GM11168 (cell line): ENCODE measurements around the gene TMEM171.

Experiments used
- in situ Hi-C: fragments of 300-500 bp; cut with MboI; formaldehyde crosslinking; loops from one replicate; pipeline ENCODE4 v1.12.0; 2022; ENCODE audit warnings: low sequenced_read_pairs; ENCODE audit not compliant: unreplicated experiment

The TMEM171 gene, protein sequence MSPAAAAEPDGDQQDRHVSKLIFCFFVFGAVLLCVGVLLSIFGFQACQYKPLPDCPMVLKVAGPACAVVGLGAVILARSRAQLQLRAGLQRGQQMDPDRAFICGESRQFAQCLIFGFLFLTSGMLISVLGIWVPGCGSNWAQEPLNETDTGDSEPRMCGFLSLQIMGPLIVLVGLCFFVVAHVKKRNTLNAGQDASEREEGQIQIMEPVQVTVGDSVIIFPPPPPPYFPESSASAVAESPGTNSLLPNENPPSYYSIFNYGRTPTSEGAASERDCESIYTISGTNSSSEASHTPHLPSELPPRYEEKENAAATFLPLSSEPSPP

DNA sequence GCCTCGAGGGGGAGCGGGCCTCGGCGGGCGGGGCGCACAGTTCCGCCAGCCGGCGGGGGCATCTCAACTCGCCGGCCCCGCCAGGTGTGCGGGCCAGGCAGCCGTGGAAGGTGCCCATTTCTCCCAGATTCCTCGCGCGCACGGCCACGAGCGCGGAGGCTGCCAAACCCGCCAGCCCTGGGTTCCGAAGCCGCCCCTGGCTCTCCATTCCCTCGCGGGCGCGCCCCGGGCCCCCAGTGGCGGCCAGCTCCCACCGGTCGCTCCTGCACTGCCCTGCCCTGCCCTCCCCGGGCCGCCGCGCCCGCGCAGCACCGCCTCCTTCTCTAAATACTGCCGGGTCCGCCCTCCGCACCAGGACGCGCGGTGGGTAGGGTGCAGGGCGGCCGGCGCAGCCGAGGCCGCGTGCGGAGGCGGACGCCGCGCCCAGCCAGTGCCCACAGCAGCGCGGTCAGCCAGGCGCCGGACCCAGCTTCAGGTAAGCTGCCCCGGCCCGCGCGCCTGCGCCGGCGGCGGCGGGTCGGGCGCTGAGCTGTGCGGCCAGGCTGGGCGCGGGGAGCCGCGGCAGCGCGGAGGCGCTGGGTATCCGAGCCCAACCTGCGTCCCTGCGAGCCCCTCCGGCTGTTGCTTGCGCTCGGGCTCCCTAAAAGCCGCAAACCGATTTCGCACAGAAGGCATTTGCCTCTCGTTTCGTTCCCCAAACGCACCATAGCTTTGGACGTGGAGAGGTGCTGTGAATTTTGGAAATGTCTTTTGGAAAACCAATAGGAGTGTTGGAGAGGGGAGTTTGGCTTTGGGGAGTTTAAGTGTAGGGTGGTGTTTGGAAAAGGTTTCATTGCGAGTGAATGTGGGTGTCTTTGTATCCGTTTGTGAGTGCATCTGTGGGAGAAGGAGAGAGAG lies at the start of gene TMEM171:
Gene TMEM171, plus strand, starts transcription at position 354 of the 897 bp plus-strand sequence. CDS start 2,799 bp downstream, outside the sequence.
- in situ Hi-C loops: no loop called here

DNA sequence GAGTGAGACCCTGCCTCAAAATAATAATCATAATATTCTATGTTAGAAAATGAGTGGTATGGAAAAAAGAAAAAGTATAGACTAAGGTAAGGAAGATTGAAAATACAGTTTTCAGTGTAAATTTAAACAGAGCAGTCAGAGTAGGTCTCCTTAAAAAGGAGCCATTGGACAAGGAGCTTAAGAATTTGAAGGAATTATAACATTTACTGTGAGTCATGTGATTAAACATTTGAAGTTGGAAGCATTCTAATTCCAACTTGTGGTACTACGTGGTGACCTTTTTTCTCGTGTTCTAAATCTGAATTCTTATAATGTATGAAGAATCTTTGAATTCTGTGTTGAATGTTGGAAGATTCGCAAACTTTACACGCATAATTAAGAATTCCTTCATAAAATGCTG lies 39.3 kb upstream of the TMEM171 start:
- in situ Hi-C loops: no loop called here

DNA sequence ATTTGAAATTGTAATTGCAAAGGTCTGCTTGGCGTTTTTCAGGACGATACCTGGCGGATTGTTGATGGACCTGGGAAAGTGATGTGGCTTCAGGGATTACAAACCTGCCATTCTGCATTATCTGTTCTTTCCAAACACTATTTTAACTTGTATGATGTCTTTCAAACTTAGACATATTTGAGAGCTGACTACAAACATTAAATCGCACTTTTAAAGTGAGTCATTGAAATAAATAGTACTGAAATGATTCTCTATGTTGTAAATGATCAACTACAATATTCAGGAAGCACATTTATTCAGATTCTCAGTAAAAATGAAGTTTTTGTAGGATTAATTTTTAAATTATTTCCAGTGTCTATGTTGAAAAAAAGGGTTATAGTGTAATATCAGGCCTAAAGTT lies 32.3 kb upstream of the TMEM171 start:
- in situ Hi-C loops: no loop called here

DNA sequence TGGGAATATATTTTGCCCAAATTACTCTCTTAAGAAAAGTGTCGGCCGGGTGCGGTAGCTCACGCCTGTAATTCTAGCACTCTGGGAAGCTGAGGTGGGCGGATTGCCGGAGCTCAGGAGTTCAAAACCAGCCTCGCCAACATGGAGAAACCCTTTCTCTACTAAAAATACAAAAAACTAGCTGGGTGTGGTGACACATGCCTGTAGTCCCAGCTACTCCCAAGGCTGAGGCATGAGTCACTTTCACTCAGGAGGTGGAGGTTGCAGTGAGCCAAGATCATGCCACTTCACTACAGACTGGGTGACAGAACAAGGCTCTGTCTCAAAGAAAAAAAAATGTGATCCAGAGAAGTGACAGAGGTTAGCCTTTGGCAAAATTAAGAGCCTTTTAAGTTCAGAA lies 26.4 kb upstream of the TMEM171 start:
- in situ Hi-C loops: loop anchor here (10.0 kb wide), 1 partner anchor 101 kb away; no protein-coding TSS in a partner anchor

DNA sequence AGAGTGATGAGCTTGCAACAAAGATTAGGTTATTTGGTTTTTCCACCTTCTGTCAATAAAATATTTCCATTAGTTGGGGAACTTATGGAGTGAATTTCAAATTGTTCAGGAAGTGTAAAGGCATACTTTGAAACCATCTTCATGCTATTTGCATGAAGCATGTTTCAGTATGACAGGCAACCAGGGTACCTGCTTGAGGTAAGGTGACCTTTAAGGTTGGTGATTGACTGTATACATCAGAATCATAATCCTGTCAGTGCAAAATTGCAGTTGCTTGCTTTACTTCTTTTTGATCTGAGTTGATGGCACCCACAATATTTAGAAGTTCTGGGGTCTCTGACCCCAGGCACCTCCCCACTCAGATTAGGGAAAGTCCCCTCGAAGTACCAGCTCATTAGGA lies 26.0 kb upstream of the TMEM171 start:
- in situ Hi-C loops: loop anchor here (10.0 kb wide), 1 partner anchor 100 kb away; no protein-coding TSS in a partner anchor

DNA sequence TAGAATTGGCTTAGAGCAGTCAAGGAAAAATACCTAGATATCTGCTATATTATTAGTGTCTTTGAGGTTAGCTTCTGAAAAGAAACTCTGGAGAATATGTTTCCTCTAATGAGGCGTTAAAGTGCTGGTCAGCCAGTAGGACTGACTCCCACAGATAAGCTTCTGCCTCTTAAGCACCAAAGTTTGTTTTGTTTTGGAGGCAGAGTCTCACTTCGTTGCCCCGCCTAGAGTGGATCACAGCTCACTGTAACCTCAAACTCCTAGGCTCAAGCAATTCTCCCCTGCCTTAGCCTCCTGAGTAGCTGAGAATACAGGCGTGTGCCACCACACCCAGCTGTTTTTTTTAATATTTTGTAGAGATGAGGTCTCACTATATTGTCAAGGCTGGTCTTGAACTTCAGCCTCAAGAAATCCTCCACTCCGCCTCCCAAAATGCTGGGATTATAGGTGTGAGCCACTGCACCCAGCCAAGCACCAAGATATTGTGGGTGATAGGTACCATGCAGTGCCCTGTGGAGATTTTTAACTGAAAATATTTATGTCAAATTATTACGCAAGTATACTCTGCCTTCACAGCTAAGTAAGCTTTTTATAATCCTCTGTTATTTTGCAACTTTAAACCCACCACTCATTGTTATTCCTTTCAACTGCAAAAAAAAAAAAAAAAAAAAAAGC lies 24.7 kb upstream of the TMEM171 start:
- in situ Hi-C loops: loop anchor here (10.0 kb wide), 1 partner anchor 99 kb away; no protein-coding TSS in a partner anchor

DNA sequence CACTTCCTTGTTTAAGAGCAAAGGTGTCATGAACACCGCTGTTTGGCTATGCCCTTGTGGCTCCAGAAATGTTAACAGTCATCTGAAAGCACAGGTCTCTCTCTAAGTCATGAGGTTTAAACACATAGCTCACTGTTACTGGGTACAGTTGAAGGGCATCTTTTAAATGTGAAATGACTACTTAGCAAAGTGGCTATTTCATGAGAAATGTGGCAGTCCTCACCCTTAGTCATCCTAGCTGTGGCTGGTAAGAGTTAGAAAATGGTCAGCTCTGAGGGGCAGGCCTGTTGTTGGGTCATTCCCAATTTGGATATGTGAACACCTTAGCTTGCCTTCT lies 24.2 kb upstream of the TMEM171 start:
- in situ Hi-C loops: loop anchor here (10.0 kb wide), 1 partner anchor 99 kb away; no protein-coding TSS in a partner anchor

DNA sequence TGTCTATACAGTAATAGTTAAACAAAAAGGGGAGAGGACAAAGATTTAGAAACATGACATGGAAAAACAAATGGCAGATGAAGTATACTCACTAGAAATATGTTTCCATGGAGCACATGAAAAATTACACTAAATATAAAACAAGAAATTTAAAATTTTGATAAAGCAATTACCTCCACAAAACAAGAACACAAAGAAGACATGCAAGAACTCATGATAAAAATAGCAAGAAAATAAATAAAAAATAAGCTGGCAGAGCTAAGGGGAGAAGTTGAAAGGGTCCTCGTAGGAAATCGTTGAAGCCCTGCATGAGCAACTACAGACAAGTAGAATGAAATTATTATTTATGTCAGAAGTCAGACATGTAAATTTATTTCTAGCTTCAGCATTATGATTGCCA lies 22.6 kb upstream of the TMEM171 start:
- in situ Hi-C loops: loop anchor here (10.0 kb wide), 1 partner anchor 97 kb away; no protein-coding TSS in a partner anchor

DNA sequence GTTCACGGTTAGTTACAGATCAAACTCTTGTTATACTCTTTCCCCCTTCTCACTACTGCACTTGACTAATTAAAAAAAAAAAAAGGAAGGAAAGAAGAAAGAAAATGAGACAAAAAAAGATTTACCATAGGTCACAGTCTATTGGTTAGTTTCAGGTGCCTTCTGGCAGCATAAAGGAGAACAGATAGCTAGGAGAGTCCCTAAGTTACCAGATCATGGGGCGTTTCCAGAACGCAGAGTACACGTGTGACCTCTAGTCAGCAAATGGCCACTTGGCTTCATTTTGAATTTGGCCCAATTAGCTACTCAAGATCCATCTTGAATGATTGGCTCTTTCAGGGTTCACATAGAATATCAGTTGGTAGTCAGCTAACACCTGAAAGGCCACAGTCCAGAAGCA lies 20.3 kb upstream of the TMEM171 start:
- in situ Hi-C loops: no loop called here

DNA sequence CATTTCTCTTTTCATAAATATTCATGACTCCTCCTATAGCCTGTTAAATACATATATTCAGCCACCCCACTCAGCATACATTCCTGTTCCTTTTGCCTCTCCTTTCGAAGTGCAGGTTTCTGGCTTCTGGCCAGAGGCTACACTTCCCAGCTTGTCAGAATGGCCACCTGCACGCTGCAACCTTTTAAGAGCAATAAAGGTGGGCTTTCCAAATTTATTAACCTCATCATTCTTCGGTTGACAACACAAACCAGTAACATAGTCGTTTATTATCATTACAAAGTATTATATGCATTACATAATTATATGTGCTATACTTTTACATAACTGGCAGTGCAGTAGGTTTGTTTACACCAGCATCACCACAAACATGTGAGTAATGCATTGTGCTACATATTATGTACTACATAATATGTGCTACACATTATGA lies 16.5 kb upstream of the TMEM171 start:
- in situ Hi-C loops: no loop called here

DNA sequence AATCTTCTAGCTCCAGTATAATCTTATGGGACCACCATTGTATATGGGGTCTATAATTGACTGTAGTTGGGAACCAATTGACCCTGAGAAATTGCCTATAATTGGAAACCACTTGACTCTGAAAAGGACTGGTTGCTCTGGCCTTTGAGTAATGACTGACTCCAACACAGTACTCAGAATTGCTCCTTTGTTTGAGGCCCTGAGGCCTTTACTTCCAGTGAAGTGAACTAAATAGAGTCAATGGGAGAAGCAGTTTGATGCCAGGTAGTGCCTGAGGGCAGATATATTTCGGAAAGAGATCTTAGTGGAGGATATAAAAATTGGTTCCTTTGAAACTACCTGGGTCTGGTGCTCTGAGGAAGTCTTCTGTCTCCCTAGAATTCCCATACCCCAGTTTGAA lies 16.0 kb upstream of the TMEM171 start:
- in situ Hi-C loops: no loop called here

DNA sequence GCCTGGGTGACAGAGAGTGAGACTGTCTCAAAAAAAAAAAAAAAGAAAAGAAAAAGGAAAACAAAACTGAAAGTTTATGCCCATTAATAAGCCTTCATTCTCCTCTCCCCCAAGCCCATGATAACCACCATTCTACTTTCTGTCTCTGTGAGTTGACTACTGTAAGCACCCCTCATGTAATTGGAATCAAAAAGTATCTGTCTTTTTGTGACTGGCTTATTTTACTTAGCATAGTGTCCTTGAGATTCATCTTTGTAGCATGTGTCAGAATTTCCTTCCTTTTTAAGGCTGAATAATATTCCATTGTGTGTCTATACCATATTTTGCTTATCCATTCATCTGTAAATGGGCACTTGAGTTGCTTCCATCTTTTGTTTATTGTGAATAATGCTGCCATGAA lies 14.0 kb upstream of the TMEM171 start:
- in situ Hi-C loops: no loop called here

DNA sequence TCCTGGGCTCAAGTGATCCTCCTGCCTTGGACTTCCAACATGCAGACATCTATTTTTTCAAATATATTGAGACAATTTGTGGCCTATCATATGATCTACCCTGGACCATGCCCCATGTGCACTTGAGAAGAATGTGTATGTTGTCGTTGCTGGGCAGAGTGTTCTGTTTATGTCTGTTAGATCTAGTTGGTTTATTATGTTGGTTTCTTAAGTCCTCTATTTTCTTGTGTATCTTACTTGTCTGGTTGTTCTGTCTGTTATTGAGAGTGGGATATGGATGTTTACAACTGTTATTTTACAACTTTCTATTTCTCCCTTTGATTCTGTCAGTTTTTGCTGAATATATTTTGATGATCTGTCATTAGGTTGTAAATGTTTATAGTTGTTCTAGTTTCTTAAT lies 10.2 kb upstream of the TMEM171 start:
- in situ Hi-C loops: no loop called here

DNA sequence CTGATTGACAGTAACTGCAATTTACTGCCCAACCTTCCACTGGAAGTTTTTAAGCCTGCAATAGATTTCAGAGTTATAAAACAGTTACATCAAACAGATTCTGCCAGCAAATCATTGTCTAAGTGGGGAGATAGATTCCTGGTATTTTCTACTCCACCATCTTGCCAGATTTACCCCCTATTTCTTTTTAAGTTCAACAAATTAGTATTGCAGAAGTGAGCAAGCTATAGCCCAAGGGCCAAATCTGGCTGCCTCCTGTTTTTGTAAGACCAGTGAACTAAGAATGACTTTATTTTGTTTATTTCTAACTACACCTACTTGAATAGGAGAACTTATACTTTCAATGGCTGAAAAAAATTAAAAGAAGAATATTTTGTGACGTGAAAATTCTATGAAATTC lies 8.8 kb upstream of the TMEM171 start:
- in situ Hi-C loops: no loop called here

DNA sequence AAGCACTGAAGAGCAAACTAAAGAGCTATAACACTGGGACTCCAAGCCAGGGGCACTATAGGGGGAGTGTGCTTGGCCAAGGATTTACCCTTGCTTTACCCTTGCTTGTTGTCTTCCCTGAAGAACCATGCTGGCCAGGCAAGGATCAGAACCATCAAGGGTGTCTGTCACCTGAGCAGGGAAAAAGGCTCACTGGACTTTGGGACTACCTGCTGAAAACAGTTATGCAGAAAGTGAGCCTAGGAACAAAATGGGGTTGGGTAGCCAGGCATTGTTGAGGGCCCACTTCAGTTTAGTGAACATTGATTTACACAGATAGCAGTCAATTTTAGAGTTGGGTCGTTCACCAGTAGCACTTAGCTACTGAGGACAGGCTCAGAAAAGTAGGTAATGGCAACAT lies 8.0 kb upstream of the TMEM171 start:
- in situ Hi-C loops: no loop called here

DNA sequence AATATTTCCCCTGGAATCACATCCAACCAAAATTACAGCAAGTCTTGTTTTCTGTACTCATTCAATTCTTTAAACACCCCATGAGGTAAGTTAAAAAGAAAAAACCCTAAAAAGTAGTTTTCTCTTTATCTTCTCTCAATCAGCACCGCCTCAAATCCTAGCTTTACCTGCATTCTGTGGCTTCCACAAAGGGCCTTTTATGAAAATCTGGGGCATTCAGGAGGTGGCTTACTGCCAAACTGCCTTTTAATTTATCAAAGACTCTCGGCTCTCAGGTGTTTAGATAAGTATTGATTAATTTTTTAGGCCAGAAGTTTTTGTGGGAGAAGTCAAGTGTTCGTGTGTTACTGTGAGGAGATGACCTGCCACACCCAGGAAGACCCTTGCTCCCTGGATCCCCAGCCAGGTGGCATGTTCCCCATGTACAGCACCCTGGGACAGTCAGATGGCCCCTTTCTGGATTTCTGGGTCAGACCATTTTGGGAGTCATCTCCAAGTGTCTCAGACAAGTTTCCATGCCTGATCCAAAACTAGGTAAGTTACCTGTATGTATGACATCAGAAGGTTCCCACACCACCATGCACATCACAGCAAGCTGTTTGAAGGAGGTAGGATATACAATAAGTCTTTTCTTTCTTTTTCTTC lies 6.2 kb upstream of the TMEM171 start:
- in situ Hi-C loops: no loop called here

DNA sequence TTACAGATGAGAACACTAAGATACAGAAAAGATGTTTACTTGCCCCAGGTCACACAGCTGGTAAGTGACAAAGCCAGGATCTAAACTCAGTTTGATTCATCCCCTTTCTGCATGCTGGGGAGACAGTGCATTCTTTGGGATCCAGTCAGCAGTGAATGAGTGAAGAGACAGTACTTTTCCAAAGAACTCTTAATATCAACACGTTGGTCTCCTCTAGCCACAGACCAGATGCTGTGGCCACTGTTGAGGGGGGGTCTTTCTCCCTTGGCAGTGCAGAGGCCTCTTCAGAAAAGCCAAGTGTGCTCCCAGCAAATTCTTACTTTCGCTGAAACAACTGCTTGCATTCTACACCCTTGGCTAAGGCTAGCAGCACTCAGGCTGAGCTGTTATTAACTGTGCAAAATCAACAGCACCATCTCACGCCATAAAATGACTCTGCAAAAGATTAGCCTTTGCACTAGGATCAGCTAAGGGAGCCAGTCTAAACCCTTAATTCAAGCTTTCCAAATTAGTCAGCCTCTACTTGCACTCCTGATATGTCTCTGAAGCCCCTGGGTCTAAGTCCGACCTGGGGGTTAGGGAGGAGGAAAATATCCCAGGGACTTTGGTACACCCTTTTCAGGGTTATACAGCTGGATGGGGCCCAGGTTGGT lies 4.8 kb upstream of the TMEM171 start:
- in situ Hi-C loops: no loop called here

DNA sequence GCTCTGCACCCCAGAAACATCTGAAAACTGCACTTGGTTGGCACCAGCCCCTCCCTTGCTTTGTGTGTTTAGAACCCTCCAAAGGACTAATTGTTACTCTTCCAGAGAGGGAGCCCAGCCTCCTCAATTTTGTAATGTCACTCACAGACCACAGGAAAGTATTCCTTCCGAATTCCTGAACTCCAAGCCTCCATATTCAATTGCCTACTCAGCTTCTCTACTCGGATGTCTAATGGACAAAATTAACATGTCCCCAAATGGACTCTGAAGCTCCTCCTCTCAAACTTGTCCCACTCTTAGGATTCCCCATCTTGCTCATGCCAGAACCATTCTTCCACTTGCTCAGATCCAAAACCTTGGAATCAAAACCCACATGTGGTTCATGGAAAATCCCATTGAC lies 3.9 kb upstream of the TMEM171 start:
- in situ Hi-C loops: no loop called here

DNA sequence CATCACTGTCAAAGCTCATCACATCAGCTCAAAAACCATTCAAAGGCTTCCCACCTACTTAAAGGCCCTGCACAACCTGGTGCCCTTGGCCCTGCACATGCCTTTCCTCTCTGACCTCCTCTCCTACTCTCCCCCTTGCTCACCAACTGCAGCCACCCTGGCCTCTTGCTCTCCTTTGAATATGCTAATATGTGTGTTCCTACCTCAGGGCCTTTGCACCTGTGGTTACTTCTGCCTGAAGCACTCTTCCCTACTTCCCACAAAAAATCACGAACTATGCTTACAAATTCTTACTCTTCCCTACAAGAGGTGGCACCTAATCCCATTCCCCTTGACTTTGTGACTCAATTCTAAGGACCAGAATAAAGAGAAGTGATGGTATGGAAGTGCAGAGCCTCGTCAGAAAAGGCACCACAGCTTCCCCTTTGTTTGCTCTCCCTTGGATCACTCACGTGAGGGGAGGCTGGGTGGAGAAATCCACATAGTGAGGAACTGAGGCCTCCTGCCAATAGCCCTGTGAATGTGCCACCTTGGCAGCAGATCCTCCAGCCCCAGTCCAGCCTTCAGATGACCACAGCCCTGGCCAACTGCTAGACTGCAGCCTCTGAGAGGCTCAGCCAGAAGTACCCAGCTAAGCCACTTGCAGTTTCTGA lies 3.2 kb upstream of the TMEM171 start:
- in situ Hi-C loops: no loop called here
